Endothelial cell of hepatic sinusoid (primary cell): ENCODE data around the gene OSCAR.

ENCODE experiments used
- in situ Hi-C: cut with HindIII; loops from 2 replicates; pipeline ENCODE4 v1.10.0; 2017; ENCODE audit warnings: low sequenced_read_pairs

OSCAR gene

GRCh38 chr19:54095136-54095858 is 5.3 kb downstream of the OSCAR start:
- in situ Hi-C loops: no loop called here

GRCh38 chr19:54094426-54095000 is 6.1 kb downstream of the OSCAR start:
- in situ Hi-C loops: no loop called here

DNA sequence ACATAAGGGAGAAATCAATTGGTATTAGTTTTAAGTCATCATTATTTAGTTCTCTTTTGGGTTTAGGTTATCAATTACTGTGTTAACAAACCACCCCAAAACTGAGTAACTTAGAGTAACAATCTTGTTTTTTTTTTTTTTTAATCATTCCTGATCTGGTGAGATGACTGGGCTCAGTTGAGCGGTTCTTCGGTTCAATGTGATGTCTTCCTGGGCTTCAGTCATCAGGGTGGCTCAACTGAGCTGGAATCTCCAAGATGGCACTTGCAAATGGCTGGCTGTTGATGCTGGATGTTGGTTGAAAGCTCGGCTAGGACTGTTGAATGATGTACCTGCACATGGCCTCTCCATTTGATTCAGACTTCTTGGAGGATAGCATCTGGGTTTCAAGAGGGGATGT is 16.2 kb downstream of the OSCAR start:
- in situ Hi-C loops: no loop called here

DNA sequence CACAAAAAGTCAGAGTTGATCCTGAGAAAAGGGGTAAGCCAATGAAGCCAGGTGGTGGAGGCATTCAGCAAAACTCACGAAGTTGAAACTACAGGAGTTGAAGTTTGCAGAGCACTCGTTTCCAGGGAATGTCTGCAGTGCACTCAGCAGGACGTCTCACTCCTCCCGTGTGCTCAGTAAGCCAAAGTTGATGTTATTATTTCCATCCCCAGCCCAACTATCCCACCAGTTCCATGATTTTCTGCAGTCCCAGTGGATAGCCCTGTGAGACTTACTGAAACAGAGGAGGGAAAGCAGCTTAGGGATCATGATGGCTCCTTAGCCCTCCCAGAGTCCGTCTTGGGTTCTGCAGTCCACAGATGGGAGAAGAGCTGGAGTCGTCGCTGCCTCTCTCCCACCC is 19.6 kb downstream of the OSCAR start, which contains the start of gene TARM1:
Gene TARM1, minus strand, starts transcription at position 334 of the 400 bp plus-strand sequence. Its CDS starts 25 bp downstream, at position 309.
- in situ Hi-C loops: no loop called here

DNA sequence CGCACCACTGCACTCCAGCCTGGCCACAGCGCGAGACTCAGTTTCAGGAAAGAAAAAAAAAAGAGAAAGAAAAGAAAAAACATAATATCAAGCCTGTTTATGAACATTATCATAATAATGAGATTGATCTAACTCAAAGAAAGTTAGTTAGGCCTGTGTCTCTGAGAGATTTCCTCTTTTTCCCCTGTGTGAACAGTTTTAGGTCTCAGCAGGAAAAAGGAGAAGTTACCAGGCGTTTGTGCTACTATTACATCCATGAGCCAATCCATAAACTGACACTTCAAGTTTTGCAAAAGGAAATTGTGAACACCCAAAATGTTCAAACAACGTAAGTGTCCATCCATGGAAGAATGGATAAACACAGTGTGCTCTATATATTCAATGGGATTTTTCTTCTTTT is 23.3 kb downstream of the OSCAR start:
- in situ Hi-C loops: no loop called here

- in situ Hi-C loops: no loop called here
These were observed 25.8 kb downstream of the OSCAR start for GRCh38 chr19:54074851-54075250.

GRCh38 chr19:54073829-54074228 is 26.8 kb downstream of the OSCAR start:
- in situ Hi-C loops: no loop called here

GRCh38 chr19:54069470-54069869 is 31.1 kb downstream of the OSCAR start:
- in situ Hi-C loops: no loop called here

DNA sequence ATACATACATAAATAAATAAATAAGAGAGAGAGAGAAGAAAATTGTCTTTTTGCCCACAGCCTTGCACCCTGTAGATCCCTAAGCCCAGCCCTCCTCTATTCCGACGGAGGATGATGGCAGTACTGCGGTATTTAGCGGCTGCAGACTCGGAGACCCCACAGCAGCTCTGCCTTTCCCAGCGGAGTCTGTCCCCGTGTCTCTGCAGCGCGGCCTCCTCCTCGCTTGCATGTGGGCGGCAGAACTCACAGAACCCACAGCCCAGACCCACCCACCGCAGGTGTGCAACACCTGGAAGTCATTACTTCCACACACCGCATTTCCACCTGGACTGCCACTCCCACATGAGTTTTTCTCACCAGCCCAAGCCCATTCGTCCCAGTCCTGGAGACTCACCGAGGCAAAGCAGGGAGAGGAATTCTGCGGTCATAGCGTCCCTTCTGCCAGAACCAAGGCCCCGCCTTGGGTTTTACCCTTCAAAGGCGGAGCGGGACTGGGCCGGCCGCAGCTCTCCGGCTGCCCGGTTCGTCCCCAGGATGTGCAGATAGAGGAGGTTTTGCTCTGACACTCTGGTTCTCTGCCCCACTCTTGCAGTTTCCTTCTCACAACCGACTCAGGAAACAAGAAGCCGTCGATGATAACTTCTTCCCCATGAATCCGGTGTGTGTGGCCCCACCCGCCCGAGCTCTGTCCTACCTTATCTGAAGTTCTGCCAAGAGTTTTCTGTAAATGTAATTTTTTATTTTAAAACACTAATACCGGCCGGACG is 37.1 kb downstream of the OSCAR start, which contains the start of gene VSTM1:
Gene VSTM1, minus strand, starts transcription at position 548 of the 767 bp plus-strand sequence. Its CDS starts 120 bp downstream, at position 428.
- in situ Hi-C loops: no loop called here

DNA sequence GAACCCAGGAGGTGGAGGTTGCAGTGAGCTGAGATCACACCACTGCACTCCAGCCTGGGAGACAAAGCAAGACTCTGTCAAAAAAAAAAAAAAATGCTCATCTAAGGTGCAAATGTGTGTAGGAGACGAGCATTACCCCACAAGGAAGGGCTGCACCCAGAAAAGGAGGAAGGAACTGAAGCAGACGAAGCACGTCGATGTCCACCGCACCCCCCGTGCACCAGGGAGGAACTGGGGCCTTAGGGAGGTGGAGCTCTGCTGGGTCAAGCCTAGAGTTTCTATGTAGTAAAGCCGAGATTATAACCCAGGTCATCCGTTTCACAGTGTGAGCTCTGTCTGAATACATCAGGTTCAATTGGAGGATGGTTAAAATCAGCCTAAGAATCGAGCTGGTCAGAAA is 38.0 kb downstream of the OSCAR start:
- in situ Hi-C loops: no loop called here

DNA sequence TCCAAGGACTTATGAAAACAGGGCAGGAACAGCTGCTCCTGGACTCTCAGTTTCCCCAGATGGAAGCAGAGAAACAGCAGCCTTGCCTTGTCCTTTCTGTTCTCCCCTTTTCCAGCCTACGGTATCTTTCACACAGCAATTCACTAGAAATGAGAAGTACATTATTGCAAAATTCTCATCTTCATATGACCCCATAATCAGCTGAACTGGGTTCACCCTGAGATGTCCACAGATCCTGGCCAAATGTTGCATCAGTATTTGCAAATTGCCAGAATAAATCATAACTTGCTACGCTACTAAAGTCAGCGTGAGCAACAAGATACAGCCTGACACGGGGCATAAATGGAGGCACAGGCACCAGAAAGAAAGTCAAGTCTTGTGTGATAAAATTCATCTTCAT is 53.0 kb downstream of the OSCAR start:
- in situ Hi-C loops: loop anchor here (25.0 kb wide), 2 partner anchors 135 to 260 kb away; partner anchors contain the start of gene CACNG7

DNA sequence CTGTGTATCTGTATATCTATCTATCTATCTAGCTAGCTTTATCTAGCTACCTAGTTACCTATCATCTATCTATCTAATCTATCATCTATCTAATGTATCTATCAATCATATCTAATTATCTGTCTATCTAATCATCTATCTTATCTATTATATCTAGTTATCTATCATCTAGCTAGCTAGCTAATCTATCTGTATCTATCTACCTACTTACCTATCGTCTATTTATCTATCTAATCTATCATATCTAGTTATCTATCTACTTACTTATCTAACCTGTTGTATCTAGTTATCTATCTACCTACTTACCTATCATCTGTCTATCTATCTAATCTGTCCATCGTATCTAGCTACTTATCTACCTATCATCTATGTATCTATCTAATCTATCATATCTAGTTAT is 54.8 kb downstream of the OSCAR start:
- in situ Hi-C loops: loop anchor here (25.0 kb wide), 2 partner anchors 133 to 258 kb away; partner anchors contain the start of gene CACNG7
